Gastrocnemius medialis (tissue), 4 donors: Measurements from ENCODE around the gene LPIN3. TPM values are rescaled to one million over a fixed set of nuclear protein-coding genes. Genes with fewer than 3 reads are reported as not detected.

Experiments
- ATAC-seq, 2 donors: fragments of 150-250 bp; one replicate each; pipeline ENCODE4 v1.9.1; 2016
- DNase-seq, 2 donors: peaks; one replicate each; pipeline ENCODE4 v3.0.0-alpha.2; 2019
- H3K27ac ChIP-seq, 4 donors: fragments of 200-600 bp; sonication (generic); 1 replicate in 1 of 4; 2 replicates in 3 of 4; pipeline ENCODE4 v1.5.1; 2016 to 2018; ENCODE audit warnings: mild to moderate bottlenecking in 2 of 4, moderate library complexity in 1 of 4
- H3K27me3 ChIP-seq, 3 donors: fragments of 200-600 bp; sonication (generic) in 2 of 3; 1 replicate in 1 of 3; 2 replicates in 2 of 3; pipeline versions ENCODE4 v1.5.1 to v1.6.0; 2016 to 2019; ENCODE audit warnings: mild to moderate bottlenecking in 1 of 3, moderate library complexity in 1 of 3
- H3K36me3 ChIP-seq, 2 donors: fragments of 200-600 bp; sonication (generic) in 1 of 2; one replicate each; pipeline ENCODE4 v1.5.1; 2017 to 2018
- H3K4me1 ChIP-seq, 2 donors: fragments of 200-600 bp; sonication (generic) in 1 of 2; one replicate each; pipeline ENCODE4 v1.5.1; 2016 to 2017; ENCODE audit warnings: mild to moderate bottlenecking in 2 of 2
- H3K4me3 ChIP-seq, 4 donors: fragments of 200-600 bp; sonication (generic) in 3 of 4; 1 replicate in 1 of 4; 2 replicates in 3 of 4; pipeline ENCODE4 v1.5.1; 2016 to 2019; ENCODE audit warnings: mild to moderate bottlenecking in 2 of 4
- H3K9me3 ChIP-seq, 3 donors: fragments of 200-600 bp; sonication (generic) in 2 of 3; 1 replicate in 1 of 3; 2 replicates in 2 of 3; pipeline ENCODE4 v1.5.1; 2016 to 2019
- POLR2A ChIP-seq, 2 donors: fragments of 450-650 bp; IDR thresholded peaks; one replicate each; pipeline ENCODE4 v1.6.1; 2017; ENCODE audit warnings: antibody characterized with exemption in 2 of 2, mild to moderate bottlenecking in 2 of 2, moderate library complexity in 2 of 2
- in situ Hi-C, 4 donors: fragments of 200-750 bp; cut with MboI; loops; one replicate each; pipeline versions ENCODE4 v1.15.0 to v1.8.0; 2017; ENCODE audit warnings: low sequenced_read_pairs in 4 of 4
- intact Hi-C: fragments of 100-400 bp; cut with DNase I; formaldehyde crosslinking; loops from one replicate; pipeline ENCODE4 v1.15.1; 2023; ENCODE audit warnings: low total_unique reads
- total RNA-seq, 4 donors: library from RNA; depleted of rRNA; stranded (reverse); fragments of >200 nt; gene quantifications; one replicate each; pipeline versions ENCODE4 v1.1.0 to v1.2.3, GENCODE V29; 2016
- TF ChIP-seq, protein P1 (sequence below), 5 experiments: fragments of 450-650 bp in 3 of 5; fragments of 200-600 bp in 2 of 5; sonication (generic) in 2 of 5; IDR thresholded peaks in 4 of 5; conservative IDR thresholded peaks in 1 of 5; 1 replicate in 4 of 5; 2 replicates in 1 of 5; pipeline ENCODE4 v1.5.1; 2016 to 2019; ENCODE audit warnings: antibody characterized with exemption in 5 of 5, mild to moderate bottlenecking in 3 of 5, moderate library complexity in 3 of 5

Gene LPIN3
- total RNA-seq, 4 donors from 2014 or later = 0.56 to 2.4 (median 1.1) TPM

GRCh38 chr20:41300886-41301285 is 39.7 kb upstream of the LPIN3 start:
- peak overlapping the region; percentile 3 to 44 (median 27) for H3K27ac ChIP-seq
- TF ChIP-seq, protein P1, sequence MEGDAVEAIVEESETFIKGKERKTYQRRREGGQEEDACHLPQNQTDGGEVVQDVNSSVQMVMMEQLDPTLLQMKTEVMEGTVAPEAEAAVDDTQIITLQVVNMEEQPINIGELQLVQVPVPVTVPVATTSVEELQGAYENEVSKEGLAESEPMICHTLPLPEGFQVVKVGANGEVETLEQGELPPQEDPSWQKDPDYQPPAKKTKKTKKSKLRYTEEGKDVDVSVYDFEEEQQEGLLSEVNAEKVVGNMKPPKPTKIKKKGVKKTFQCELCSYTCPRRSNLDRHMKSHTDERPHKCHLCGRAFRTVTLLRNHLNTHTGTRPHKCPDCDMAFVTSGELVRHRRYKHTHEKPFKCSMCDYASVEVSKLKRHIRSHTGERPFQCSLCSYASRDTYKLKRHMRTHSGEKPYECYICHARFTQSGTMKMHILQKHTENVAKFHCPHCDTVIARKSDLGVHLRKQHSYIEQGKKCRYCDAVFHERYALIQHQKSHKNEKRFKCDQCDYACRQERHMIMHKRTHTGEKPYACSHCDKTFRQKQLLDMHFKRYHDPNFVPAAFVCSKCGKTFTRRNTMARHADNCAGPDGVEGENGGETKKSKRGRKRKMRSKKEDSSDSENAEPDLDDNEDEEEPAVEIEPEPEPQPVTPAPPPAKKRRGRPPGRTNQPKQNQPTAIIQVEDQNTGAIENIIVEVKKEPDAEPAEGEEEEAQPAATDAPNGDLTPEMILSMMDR (IDR thresholded peaks at IDR 0.05 in 4 of 5, conservative IDR thresholded peaks at IDR 0.05 in 1 of 5) = no peak
- no peak for TF ChIP-seq POLR2A (IDR thresholded peaks at IDR 0.05)
- no peaks in the 10 kb centered on the region for H3K27me3 ChIP-seq
- H3K36me3 ChIP-seq = no peaks in the 10 kb centered on the region
- DNase-seq = no peak
- peaks cover 51 to 53% of the 10 kb centered on the region in 2 donors for H3K4me1 ChIP-seq
- no peak for ATAC-seq
- in situ Hi-C loops (no loop called here), intact Hi-C loops (no loop called here)
- no peaks in the 10 kb centered on the region for H3K9me3 ChIP-seq
- no peak overlapping the region for H3K4me3 ChIP-seq

DNA sequence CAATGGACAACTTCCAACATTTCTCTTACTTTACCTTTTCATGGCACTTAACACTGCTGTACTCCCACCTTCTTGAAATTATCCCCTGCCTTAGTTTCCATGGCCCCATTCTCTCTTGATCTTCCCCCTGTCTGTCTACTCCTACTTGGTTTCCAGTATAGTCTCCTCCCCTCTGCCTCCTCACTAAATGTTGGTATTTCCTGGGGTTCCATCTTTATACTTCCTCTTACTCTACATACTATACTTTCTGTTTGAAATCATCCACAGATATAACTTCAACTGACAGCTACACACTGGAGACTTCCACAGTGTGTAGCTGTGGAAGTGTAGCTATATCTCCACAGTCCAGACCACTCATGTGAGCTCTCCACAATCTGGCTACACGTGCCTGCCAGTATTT is 36.6 kb upstream of the LPIN3 start:
- Histone ChIP-seq H3K9me3 (no peaks in the 10 kb centered on the region), H3K4me1 (peaks cover 59 to 61% of the 10 kb centered on the region in 2 donors), H3K27ac (no peak overlapping the region), H3K27me3 (no peaks in the 10 kb centered on the region), H3K36me3 (no peaks in the 10 kb centered on the region), H3K4me3 (no peak overlapping the region)
- ATAC-seq (no peak), DNase-seq (no peak)
- intact Hi-C loops = no loop called here
- in situ Hi-C loops = no loop called here
- TF ChIP-seq POLR2A (IDR thresholded peaks at IDR 0.05) = no peak
- TF ChIP-seq, protein P1 (IDR thresholded peaks at IDR 0.05 in 4 of 5, conservative IDR thresholded peaks at IDR 0.05 in 1 of 5) = no peak

- Histone ChIP-seq H3K4me1 (peaks cover 59 to 61% of the 10 kb centered on the region in 2 donors), H3K36me3 (no peaks in the 10 kb centered on the region), H3K4me3 (no peak overlapping the region), H3K27me3 (no peaks in the 10 kb centered on the region), H3K27ac (no peak overlapping the region), H3K9me3 (no peaks in the 10 kb centered on the region)
- TF ChIP-seq, protein P1 (IDR thresholded peaks at IDR 0.05 in 4 of 5, conservative IDR thresholded peaks at IDR 0.05 in 1 of 5) = no peak
- in situ Hi-C loops (no loop called here), intact Hi-C loops (no loop called here)
- ATAC-seq = no peak
- no peak for DNase-seq
Observed at GRCh38 chr20:41304424-41305079, 36.1 kb upstream of the LPIN3 start.

- H3K27ac ChIP-seq = no peak overlapping the region
- TF ChIP-seq, protein P1 (IDR thresholded peaks at IDR 0.05 in 4 of 5, conservative IDR thresholded peaks at IDR 0.05 in 1 of 5) = no peak
- TF ChIP-seq POLR2A (IDR thresholded peaks at IDR 0.05) = no peak
- peaks cover 51 to 54% of the 10 kb centered on the region in 2 donors for H3K4me1 ChIP-seq
- intact Hi-C loops (no loop called here), in situ Hi-C loops (no loop called here)
- no peak overlapping the region for H3K4me3 ChIP-seq
- no peaks in the 10 kb centered on the region for H3K36me3 ChIP-seq
- H3K27me3 ChIP-seq = no peaks in the 10 kb centered on the region
- no peak for ATAC-seq
- DNase-seq = no peak
- H3K9me3 ChIP-seq = no peaks in the 10 kb centered on the region
Observed at GRCh38 chr20:41306061-41306727, 34.4 kb upstream of the LPIN3 start.
